Naive B cell (primary cell): ENCODE data around the gene MTOR. TPM values are rescaled to one million over a fixed set of nuclear protein-coding genes. Genes with fewer than 3 reads are reported as not detected.
"Not testable (repeated sequence)": the region's sequence is repeated elsewhere in the genome, so short reads cannot be mapped to it uniquely, and the experiment has no call there.

Experiments
- ATAC-seq, 2 donors: fragments of 150-1000 bp; cut with Tn5 transposase; 2 replicates each; pipeline ENCODE4 v1.10.0; 2021; ENCODE audit warnings: low read depth in 2 of 2, mild to moderate bottlenecking in 2 of 2, moderate library complexity in 2 of 2
- DNase-seq: peaks from one replicate; pipeline ENCODE4 v3.0.0; 2022
- H3K27ac Mint-ChIP-seq, 6 donors: one replicate each; pipeline ENCODE4 v1.8.0; 2020 to 2022; ENCODE audit warnings: mild to moderate bottlenecking in 6 of 6, mixed read lengths in 6 of 6, moderate library complexity in 5 of 6, inconsistent platforms in 2 of 6
- H3K27me3 Mint-ChIP-seq, 3 donors: one replicate each; pipeline ENCODE4 v1.8.0; 2021 to 2022; ENCODE audit warnings: mixed read lengths in 3 of 3, mild to moderate bottlenecking in 1 of 3
- H3K36me3 Mint-ChIP-seq, 2 donors: one replicate each; pipeline ENCODE4 v1.8.0; 2020 to 2022; ENCODE audit warnings: mixed read lengths in 2 of 2, inconsistent platforms in 1 of 2, mild to moderate bottlenecking in 1 of 2
- H3K4me1 Mint-ChIP-seq, 3 donors: one replicate each; pipeline ENCODE4 v1.8.0; 2020 to 2022; ENCODE audit warnings: mixed read lengths in 3 of 3, inconsistent platforms in 1 of 3, mild to moderate bottlenecking in 1 of 3, moderate library complexity in 1 of 3
- H3K4me3 Mint-ChIP-seq, 8 donors: one replicate each; pipeline ENCODE4 v1.8.0; 2020 to 2022; ENCODE audit warnings: mild to moderate bottlenecking in 8 of 8, mixed read lengths in 8 of 8, moderate library complexity in 8 of 8, inconsistent platforms in 2 of 8
- H3K9me3 Mint-ChIP-seq, 7 donors: one replicate each; pipeline ENCODE4 v1.8.0; 2020 to 2022; ENCODE audit warnings: mixed read lengths in 7 of 7, mild to moderate bottlenecking in 5 of 7, inconsistent platforms in 2 of 7, moderate library complexity in 1 of 7
- polyA plus RNA-seq, 6 donors: library from polyadenylated mRNA; unstranded; fragments of 300-500 nt; fragmentation: Illumina TruSeq; gene quantifications; one replicate each; pipeline ENCODE4 v1.2.3, GENCODE V29; 2021; ENCODE audit warnings: low read depth in 6 of 6

MTOR gene
- polyA plus RNA-seq, 6 donors from 2014 or later: 0.88 to 10.3 (median 4.6) TPM

DNA sequence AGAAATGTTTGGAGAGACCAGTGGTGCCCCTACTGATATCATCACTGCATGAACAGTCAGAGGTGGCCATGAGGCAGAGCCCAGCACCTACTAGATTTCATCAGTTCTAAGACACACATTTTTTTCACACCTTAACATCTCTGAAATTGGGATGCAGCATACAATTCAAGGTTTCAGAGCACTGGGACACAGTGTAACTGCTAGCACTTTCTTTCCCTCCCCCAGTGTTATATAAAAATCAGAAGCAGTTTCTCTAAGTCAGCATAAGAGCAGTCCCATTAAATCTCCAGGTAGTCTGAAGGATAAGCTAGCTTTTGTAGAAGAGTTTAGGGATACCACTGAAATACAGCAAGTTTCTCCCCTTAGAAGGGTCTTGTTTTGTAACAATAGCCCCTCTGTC, 83.2 kb downstream of the MTOR start:
- Mint-ChIP-seq H3K9me3 (no peaks in the 10 kb centered on the region), H3K27ac (peak overlapping the region in 1 of 6 donors; percentile 42), H3K4me1 (no peaks in the 10 kb centered on the region), H3K27me3 (no peaks in the 10 kb centered on the region), H3K4me3 (no peak overlapping the region), H3K36me3 (peaks cover 0 to 5% of the 10 kb centered on the region in 2 donors)
- ATAC-seq: no peak
- no peak for DNase-seq

GRCh38 chr1:11178021-11179015, 84.0 kb downstream of the MTOR start:
- ATAC-seq: no peak
- Mint-ChIP-seq H3K36me3 (peaks cover 4 to 13% of the 10 kb centered on the region in 2 donors), H3K4me1 (peaks cover 0 to 4% (median 0%) of the 10 kb centered on the region in 3 donors), H3K9me3 (no peaks in the 10 kb centered on the region), H3K27ac (peak overlapping the region in 2 of 6 donors; percentile 2 to 39), H3K4me3 (no peak overlapping the region), H3K27me3 (no peaks in the 10 kb centered on the region)
- no peak for DNase-seq

DNA sequence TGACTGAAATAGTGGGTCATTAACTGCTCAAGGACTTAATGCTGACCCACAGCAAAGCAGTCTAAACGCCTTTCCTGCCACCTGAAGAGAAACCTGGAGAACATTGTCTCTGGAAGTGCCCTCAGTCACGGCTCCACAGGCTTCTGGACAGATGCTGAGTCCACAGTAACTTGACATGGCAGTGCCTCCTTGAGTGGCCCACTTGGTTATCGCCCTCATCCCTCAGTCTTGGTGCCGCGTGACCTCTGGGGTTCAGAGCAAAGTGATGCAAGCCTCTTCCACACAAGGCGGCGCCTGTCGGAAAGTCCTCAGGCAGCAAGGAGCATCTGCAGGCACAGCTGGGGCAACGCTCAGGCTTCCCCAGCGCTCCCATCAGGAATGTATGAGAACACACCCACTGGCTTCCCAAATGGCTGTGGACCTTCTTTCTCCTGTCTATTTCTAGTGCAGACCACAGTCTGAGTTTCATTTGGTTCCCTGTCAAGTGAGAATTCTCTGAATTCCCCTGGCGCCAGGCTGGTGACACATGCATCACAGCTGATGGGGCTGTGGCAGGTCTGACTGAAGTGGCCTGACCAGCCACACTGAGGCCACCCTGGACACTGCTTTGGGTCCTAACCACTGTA, 86.2 kb downstream of the MTOR start:
- H3K4me3 Mint-ChIP-seq: peak overlapping the region in 1 of 8 donors; percentile 30
- H3K27ac Mint-ChIP-seq: peak overlapping the region in 3 of 6 donors; percentile 18 to 49 (median 38)
- ATAC-seq (no peak), DNase-seq (no peak)
- no peaks in the 10 kb centered on the region for H3K27me3 Mint-ChIP-seq
- peaks cover 5 to 13% of the 10 kb centered on the region in 2 donors for H3K36me3 Mint-ChIP-seq
- H3K4me1 Mint-ChIP-seq: peaks cover 0 to 4% (median 0%) of the 10 kb centered on the region in 3 donors
- no peaks in the 10 kb centered on the region for H3K9me3 Mint-ChIP-seq

GRCh38 chr1:11175461-11175860, 86.9 kb downstream of the MTOR start:
- Mint-ChIP-seq H3K4me1 (peaks cover 0 to 4% (median 0%) of the 10 kb centered on the region in 3 donors), H3K27ac (peak overlapping the region in 1 of 6 donors; percentile 13), H3K27me3 (no peaks in the 10 kb centered on the region), H3K9me3 (no peaks in the 10 kb centered on the region), H3K4me3 (no peak overlapping the region), H3K36me3 (peaks cover 5 to 13% of the 10 kb centered on the region in 2 donors)
- DNase-seq (no peak), ATAC-seq (no peak)

GRCh38 chr1:11174261-11174942, 87.9 kb downstream of the MTOR start:
- DNase-seq (no peak), ATAC-seq (no peak)
- Mint-ChIP-seq H3K27me3 (no peaks in the 10 kb centered on the region), H3K9me3 (no peaks in the 10 kb centered on the region), H3K36me3 (peaks cover 5 to 13% of the 10 kb centered on the region in 2 donors), H3K4me1 (peaks cover 0 to 4% (median 0%) of the 10 kb centered on the region in 3 donors), H3K27ac (peak overlapping the region in 2 of 6 donors; percentile 83 to 89), H3K4me3 (no peak overlapping the region)

DNA sequence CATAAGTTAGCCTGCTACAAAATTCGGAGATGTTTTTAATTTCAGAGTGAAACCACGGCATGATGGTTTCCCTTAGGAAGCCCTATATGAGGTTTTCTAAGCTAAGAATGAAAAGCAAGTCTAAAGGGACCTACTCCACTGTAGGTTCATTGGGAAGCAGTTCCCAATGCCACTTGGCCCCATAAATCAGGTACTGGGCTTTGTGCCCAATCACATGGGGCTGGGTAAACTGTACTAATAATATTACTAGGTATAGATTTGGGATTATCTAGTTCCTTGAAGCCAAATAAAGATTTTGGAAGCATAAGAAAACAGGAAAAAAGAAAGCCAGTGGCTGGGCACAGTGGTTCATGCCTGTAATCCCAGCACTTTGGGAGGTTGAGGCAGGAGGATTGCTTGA, 92.2 kb downstream of the MTOR start:
- no peak overlapping the region for H3K4me3 Mint-ChIP-seq
- H3K36me3 Mint-ChIP-seq: peaks cover 5 to 13% of the 10 kb centered on the region in 2 donors
- H3K27me3 Mint-ChIP-seq: no peaks in the 10 kb centered on the region
- peaks cover 0 to 6% (median 0%) of the 10 kb centered on the region in 7 donors for H3K9me3 Mint-ChIP-seq
- ATAC-seq (no peak), DNase-seq (no peak)
- H3K27ac Mint-ChIP-seq: no peak overlapping the region
- peaks cover 0 to 4% (median 0%) of the 10 kb centered on the region in 3 donors for H3K4me1 Mint-ChIP-seq

DNA sequence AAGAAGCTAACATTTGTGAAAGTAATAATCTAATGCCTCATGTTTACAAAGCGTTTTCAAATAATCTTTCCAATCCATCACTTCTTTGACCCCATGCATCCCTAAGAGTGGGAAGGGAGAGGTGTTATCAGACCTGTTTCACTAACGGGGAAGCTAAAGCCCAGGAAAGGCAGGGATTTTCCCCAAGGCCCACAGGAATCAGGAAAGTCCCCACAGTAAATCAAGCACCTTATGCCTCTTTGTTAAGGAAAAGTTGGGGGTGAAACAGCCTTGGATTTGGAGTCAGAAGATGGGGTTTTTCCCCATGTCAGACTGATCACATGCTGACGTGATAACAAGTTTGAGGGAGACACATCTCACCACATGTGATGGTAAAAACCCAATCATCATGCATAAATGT, 93.1 kb downstream of the MTOR start:
- H3K4me3 Mint-ChIP-seq: no peak overlapping the region
- H3K27me3 Mint-ChIP-seq: no peaks in the 10 kb centered on the region
- DNase-seq (no peak), ATAC-seq (no peak)
- peaks cover 0 to 6% (median 0%) of the 10 kb centered on the region in 7 donors for H3K9me3 Mint-ChIP-seq
- peak overlapping the region in 1 of 6 donors; percentile 38 for H3K27ac Mint-ChIP-seq
- peaks cover 5 to 9% of the 10 kb centered on the region in 2 donors for H3K36me3 Mint-ChIP-seq
- peaks cover 0 to 4% (median 0%) of the 10 kb centered on the region in 3 donors for H3K4me1 Mint-ChIP-seq

DNA sequence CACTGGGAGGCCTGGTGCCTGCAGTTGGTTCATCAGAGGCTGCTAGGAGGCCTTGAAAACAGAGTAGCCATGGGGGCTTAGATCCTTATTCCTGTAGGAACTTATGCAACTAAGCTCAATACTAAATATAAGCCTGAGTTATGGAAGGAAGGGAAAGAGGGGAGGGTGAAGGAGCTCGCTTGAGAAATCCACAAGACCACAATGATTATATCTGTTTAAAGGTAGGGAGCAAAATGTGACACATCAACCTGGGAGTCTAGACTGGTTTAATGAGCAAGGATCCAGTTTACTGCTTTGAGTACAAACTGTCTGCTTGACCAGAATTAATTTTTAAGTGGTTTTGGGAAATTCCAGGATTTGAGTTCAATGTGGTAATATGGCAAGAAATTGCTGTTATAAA, 93.6 kb downstream of the MTOR start:
- peaks cover 0 to 6% (median 0%) of the 10 kb centered on the region in 7 donors for H3K9me3 Mint-ChIP-seq
- H3K4me3 Mint-ChIP-seq: no peak overlapping the region
- ATAC-seq (no peak), DNase-seq (no peak)
- peaks cover 0 to 4% (median 0%) of the 10 kb centered on the region in 3 donors for H3K4me1 Mint-ChIP-seq
- no peaks in the 10 kb centered on the region for H3K27me3 Mint-ChIP-seq
- H3K36me3 Mint-ChIP-seq: peaks cover 4 to 6% of the 10 kb centered on the region in 2 donors
- H3K27ac Mint-ChIP-seq: peak overlapping the region in 2 of 6 donors; percentile 13 to 60

DNA sequence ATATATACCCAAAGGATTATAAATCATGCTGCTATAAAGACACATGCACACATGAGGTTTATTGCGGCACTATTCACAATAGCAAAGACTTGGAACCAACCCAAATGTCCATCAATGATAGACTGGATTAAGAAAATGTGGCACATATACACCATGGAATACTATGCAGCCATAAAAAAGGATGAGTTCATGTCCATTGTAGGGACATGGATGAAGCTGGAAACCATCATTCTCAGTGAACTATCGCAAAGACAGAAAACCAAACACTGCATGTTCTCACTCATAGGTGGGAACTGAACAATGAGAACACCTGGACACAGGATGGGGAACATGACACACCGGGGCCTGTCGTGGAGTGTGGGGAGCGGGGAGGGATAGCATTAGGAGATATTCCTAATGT, 95.6 kb downstream of the MTOR start:
- peak overlapping the region in 1 of 6 donors; percentile 29 for H3K27ac Mint-ChIP-seq
- not testable (repeated sequence) for DNase-seq, H3K9me3 Mint-ChIP-seq, H3K36me3 Mint-ChIP-seq, ATAC-seq, H3K4me1 Mint-ChIP-seq, H3K4me3 Mint-ChIP-seq, H3K27me3 Mint-ChIP-seq

DNA sequence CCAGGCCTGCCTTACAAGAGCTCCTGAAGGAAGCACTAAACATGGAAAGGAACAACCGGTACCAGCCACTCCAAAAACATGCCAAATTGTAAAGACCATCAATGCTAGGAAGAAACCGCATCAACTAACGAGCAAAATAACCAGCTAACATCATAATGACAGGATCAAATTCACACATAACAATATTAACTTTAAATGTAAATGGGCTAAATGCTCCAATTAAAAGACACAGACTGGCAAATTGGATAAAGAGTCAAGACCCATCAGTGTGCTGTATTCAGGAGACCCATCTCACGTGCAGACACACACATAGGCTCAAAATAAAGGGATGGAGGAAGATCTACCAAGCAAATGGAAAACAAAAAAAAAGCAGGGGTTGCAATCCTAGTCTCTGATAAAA, 99.6 kb downstream of the MTOR start:
- not testable (repeated sequence) for H3K27me3 Mint-ChIP-seq, H3K9me3 Mint-ChIP-seq, ATAC-seq, H3K36me3 Mint-ChIP-seq, H3K4me1 Mint-ChIP-seq, H3K27ac Mint-ChIP-seq, DNase-seq
- peak overlapping the region in 1 of 8 donors; percentile 22 for H3K4me3 Mint-ChIP-seq

DNA sequence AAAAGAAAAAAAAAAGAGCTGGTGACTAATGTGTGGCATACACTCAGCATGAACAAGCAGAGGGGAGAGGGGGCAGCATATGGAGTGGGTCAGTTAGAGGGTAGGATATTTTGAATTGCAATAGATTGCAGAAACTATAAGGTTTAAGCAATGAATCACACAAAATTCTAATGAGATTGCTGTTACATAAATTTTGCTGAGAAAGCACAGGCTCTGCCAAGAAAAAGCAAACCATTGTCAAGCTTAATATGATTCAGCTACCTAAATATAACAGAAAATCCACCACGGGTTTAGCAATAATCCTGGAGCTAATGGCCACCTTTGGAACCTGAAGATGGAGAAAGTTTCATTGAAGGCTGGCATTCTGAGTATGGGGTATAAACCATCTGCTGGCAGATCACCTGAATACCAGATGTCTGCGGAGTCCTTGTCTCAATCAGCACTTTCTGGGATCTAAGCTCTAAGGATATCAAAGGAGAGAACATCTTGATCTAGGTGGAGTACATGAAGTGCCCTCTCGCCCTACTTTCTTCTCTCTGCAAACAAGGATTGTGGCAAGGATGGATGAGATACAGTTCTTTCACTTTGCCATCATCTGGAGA, 103.5 kb downstream of the MTOR start:
- no peak overlapping the region for H3K4me3 Mint-ChIP-seq
- H3K36me3 Mint-ChIP-seq: peaks cover 13 to 17% of the 10 kb centered on the region in 2 donors
- H3K4me1 Mint-ChIP-seq: peaks cover 18 to 25% (median 22%) of the 10 kb centered on the region in 3 donors
- no peaks in the 10 kb centered on the region for H3K27me3 Mint-ChIP-seq
- peak overlapping the region in 3 of 6 donors; percentile 43 to 88 (median 71) for H3K27ac Mint-ChIP-seq
- no peak for DNase-seq
- no peak for ATAC-seq
- peaks cover 0 to 3% (median 0%) of the 10 kb centered on the region in 7 donors for H3K9me3 Mint-ChIP-seq

- H3K4me3 Mint-ChIP-seq: peak overlapping the region in 1 of 8 donors; percentile 65
- peaks cover 13% of the 10 kb centered on the region in 2 donors for H3K36me3 Mint-ChIP-seq
- no peak for ATAC-seq
- no peaks in the 10 kb centered on the region for H3K27me3 Mint-ChIP-seq
- peaks cover 18 to 25% (median 22%) of the 10 kb centered on the region in 3 donors for H3K4me1 Mint-ChIP-seq
- peaks cover 0 to 3% (median 0%) of the 10 kb centered on the region in 7 donors for H3K9me3 Mint-ChIP-seq
- no peak for DNase-seq
- H3K27ac Mint-ChIP-seq: peak overlapping the region in 5 of 6 donors; percentile 13 to 94 (median 71)
Observed at GRCh38 chr1:11158291-11158690, 104.1 kb downstream of the MTOR start.
